Mesothelial cell of epicardium (in vitro differentiated cells): ENCODE results near the gene CCNL2. TPM values are rescaled to one million over a fixed set of nuclear protein-coding genes. Genes with fewer than 3 reads are reported as not detected.

Source experiments
- DNase-seq, 2 experiments: peaks; one replicate each; pipeline ENCODE4 v3.0.0; 2021; ENCODE audit warnings: low spot score in 2 of 2; ENCODE audit not compliant: unreplicated experiment in 2 of 2
- H3K27ac Mint-ChIP-seq: 2 replicates; pipeline ENCODE4 v1.8.0; 2021; ENCODE audit warnings: mixed read lengths
- H3K27me3 Mint-ChIP-seq: 2 replicates; pipeline ENCODE4 v1.8.0; 2021; ENCODE audit warnings: low read depth, mixed read lengths
- H3K36me3 Mint-ChIP-seq: 2 replicates; pipeline ENCODE4 v1.8.0; 2021; ENCODE audit warnings: mixed read lengths
- H3K4me1 Mint-ChIP-seq: 2 replicates; pipeline ENCODE4 v1.8.0; 2021; ENCODE audit warnings: mixed read lengths
- H3K4me3 Mint-ChIP-seq: 2 replicates; pipeline ENCODE4 v1.8.0; 2021; ENCODE audit warnings: mild to moderate bottlenecking, moderate library complexity, mixed read lengths
- H3K9me3 Mint-ChIP-seq: 2 replicates; pipeline ENCODE4 v1.8.0; 2021; ENCODE audit warnings: mixed read lengths
- CTCF ChIP-seq: fragments of 200-600 bp; sonication (generic); IDR thresholded peaks from one replicate; pipeline ENCODE4 v1.5.0; 2021; ENCODE audit warnings: antibody characterized with exemption; ENCODE audit not compliant: unreplicated experiment
- total RNA-seq: library from RNA; stranded (reverse); gene quantifications from 3 replicates; pipeline ENCODE4 v1.2.1, GENCODE V29; 2021

The CCNL2 gene
- total RNA-seq, 1 donor from 2014 or later, result 423 TPM

- no peak overlapping the region for H3K4me3 Mint-ChIP-seq
These were observed 23.5 kb upstream of the CCNL2 start for GRCh38 chr1:1422465-1423244.

GRCh38 chr1:1421907-1422464 is 22.9 kb upstream of the CCNL2 start:
- H3K27me3 Mint-ChIP-seq, result no peaks in the 10 kb centered on the region
- peak overlapping the region; percentile 96 for H3K27ac Mint-ChIP-seq
- H3K36me3 Mint-ChIP-seq, result no peaks in the 10 kb centered on the region
- peaks cover 45% of the 10 kb centered on the region for H3K4me1 Mint-ChIP-seq
- no peaks in the 10 kb centered on the region for H3K9me3 Mint-ChIP-seq
- no peak for TF ChIP-seq CTCF
- no peak for DNase-seq
- H3K4me3 Mint-ChIP-seq, result no peak overlapping the region

More at GRCh38 chr1:1422465-1423244, 23.5 kb upstream of the CCNL2 start:
- Mint-ChIP-seq H3K27me3 (no peaks in the 10 kb centered on the region), H3K9me3 (no peaks in the 10 kb centered on the region), H3K27ac (peak overlapping the region; percentile 96), H3K36me3 (no peaks in the 10 kb centered on the region), H3K4me1 (peaks cover 39% of the 10 kb centered on the region)
- DNase-seq, result peak in 1 of 2 experiments; percentile 50
- no peak for TF ChIP-seq CTCF

GRCh38 chr1:1421147-1421906 is 22.2 kb upstream of the CCNL2 start, which contains the start of gene ANKRD65:
Gene ANKRD65, minus strand, starts transcription at chr1:1421276. Its CDS starts 271 bp downstream, at chr1:1421005.
- H3K27me3 Mint-ChIP-seq, result no peaks in the 10 kb centered on the region
- peaks cover 43% of the 10 kb centered on the region for H3K4me1 Mint-ChIP-seq
- no peaks in the 10 kb centered on the region for H3K9me3 Mint-ChIP-seq
- no peaks in the 10 kb centered on the region for H3K36me3 Mint-ChIP-seq
- peak within 1 kb of the TSS; percentile 49 for H3K4me3 Mint-ChIP-seq
- TF ChIP-seq CTCF, result no peak
- H3K27ac Mint-ChIP-seq, result peak within 1 kb of the TSS; percentile 96
- no peak for DNase-seq

- Mint-ChIP-seq H3K27ac (peak overlapping the region; percentile 82), H3K4me3 (peak overlapping the region; percentile 49), H3K9me3 (no peaks in the 10 kb centered on the region), H3K36me3 (no peaks in the 10 kb centered on the region), H3K27me3 (no peaks in the 10 kb centered on the region), H3K4me1 (peaks cover 39% of the 10 kb centered on the region)
- DNase-seq, result no peak
- TF ChIP-seq CTCF, result no peak
These were observed 21.6 kb upstream of the CCNL2 start for GRCh38 chr1:1420654-1421141.

GRCh38 chr1:1419813-1420653 is 20.9 kb upstream of the CCNL2 start:
- Mint-ChIP-seq H3K9me3 (no peaks in the 10 kb centered on the region), H3K27me3 (no peaks in the 10 kb centered on the region), H3K27ac (peak overlapping the region; percentile 60), H3K4me1 (peaks cover 35% of the 10 kb centered on the region), H3K36me3 (no peaks in the 10 kb centered on the region), H3K4me3 (no peak overlapping the region)
- no peak for TF ChIP-seq CTCF
- DNase-seq, result no peak
